ENCODE measurements around the gene TAL1.

DNA sequence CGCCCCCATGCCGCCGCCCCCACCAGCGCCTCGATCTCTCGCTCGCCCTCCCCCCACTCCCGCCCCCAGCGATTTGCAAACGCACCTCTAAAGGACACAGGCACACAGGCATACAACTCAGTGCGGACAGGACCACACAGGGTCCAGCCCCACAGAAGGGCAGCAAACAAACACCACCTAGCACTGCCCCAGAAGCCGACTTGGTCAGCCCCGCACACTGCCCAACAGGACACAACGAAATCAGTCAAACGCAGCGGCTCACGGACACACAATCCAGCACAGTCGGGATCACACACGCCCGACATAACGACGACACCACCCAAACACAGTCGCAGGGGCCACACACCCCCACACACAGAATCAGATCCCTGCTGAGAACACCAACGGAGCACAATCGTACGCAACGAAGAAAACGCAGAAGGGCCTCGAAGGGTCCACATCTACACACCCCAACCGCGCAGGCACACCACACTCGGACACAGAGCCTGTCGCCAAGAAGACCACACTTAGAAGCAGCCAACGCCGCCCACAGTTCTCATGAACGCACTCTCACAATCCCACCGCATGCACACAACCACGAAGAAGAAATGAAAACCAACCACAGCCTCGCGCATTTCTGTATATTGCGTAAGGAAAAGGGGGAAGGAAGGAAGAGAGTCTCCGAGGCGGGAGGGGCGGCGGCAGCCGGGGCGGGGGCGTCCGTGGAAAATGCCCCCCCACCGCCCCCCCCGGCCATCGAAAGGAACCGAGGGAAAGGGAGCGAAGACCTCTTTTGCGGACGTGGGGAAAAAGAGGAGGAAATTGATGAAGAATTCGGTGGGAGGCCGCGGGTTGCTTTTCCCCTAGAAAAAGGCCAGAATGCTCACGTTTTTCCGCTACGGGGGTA lies 481 bp downstream of the TAL1 start:
- TF ChIP-seq, protein P1, sequence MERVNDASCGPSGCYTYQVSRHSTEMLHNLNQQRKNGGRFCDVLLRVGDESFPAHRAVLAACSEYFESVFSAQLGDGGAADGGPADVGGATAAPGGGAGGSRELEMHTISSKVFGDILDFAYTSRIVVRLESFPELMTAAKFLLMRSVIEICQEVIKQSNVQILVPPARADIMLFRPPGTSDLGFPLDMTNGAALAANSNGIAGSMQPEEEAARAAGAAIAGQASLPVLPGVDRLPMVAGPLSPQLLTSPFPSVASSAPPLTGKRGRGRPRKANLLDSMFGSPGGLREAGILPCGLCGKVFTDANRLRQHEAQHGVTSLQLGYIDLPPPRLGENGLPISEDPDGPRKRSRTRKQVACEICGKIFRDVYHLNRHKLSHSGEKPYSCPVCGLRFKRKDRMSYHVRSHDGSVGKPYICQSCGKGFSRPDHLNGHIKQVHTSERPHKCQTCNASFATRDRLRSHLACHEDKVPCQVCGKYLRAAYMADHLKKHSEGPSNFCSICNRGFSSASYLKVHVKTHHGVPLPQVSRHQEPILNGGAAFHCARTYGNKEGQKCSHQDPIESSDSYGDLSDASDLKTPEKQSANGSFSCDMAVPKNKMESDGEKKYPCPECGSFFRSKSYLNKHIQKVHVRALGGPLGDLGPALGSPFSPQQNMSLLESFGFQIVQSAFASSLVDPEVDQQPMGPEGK (CRISPR knock-in tag; IDR thresholded peaks at IDR 0.05) = no peak
- TF ChIP-seq PHF20 (CRISPR knock-in tag; IDR thresholded peaks at IDR 0.05) = no peak
- TF ChIP-seq HNRNPUL1 (IDR thresholded peaks at IDR 0.05; ENCODE audit: low read depth, low read length) = no peak
- TF ChIP-seq, protein P2, sequence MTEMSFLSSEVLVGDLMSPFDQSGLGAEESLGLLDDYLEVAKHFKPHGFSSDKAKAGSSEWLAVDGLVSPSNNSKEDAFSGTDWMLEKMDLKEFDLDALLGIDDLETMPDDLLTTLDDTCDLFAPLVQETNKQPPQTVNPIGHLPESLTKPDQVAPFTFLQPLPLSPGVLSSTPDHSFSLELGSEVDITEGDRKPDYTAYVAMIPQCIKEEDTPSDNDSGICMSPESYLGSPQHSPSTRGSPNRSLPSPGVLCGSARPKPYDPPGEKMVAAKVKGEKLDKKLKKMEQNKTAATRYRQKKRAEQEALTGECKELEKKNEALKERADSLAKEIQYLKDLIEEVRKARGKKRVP (CRISPR knock-in tag; IDR thresholded peaks at IDR 0.05) = no peak
- TF ChIP-seq KLF15 (CRISPR knock-in tag; IDR thresholded peaks at IDR 0.05; ENCODE audit: borderline replicate concordance) = no peak
- TF ChIP-seq JUNB (CRISPR knock-in tag; IDR thresholded peaks at IDR 0.05; ENCODE audit: borderline replicate concordance) = no peak
